ENCODE measurements around the gene PAPOLB. TPM values are rescaled to one million over a fixed set of nuclear protein-coding genes. Genes with fewer than 3 reads are reported as not detected.

PAPOLB gene
- polyA plus RNA-seq, 1 donor from 2014 or later = 0.05 TPM

DNA sequence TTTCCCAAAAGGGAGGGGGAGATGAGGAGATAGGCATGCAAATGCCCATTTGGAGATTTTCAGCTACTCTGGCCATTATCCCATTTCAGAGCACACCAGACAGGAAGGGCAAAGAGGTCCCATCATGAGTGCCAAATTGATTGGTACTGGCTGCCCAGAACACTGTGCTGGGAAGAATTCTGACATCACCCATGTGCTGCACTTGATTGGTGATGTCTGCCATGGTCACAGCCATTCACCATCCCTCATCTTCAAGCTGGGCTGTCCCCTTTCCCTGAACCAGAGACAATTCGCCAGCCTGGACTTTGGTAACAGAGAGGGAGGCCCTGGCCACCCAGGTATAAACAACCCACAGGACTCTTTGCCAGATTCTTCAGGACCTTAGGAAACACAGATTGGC is 44.9 kb upstream of the PAPOLB start:
- Histone ChIP-seq H4K20me1 (ENCODE audit: insufficient read depth) (no peaks in the 10 kb centered on the region), H3K27me3 (ENCODE audit: insufficient read depth, low read depth, low read length) (no peaks in the 10 kb centered on the region), H2AFZ (ENCODE audit: low read depth, low read length) (no peak overlapping the region), H3K9me2 (ENCODE audit: insufficient read depth, low read length) (no peaks in the 10 kb centered on the region), H3K9ac (ENCODE audit: low read length) (no peak overlapping the region), H3K27ac (ENCODE audit: low read length) (no peak overlapping the region), H3K79me2 (replicated peaks; ENCODE audit: insufficient read depth, low read length) (no peaks in the 10 kb centered on the region), H3F3A (ENCODE audit: insufficient read depth, low read length, poor library complexity, severe bottlenecking) (no peaks in the 10 kb centered on the region), H3K36me3 (ENCODE audit: insufficient read depth, low read length) (no peaks in the 10 kb centered on the region), H3K9me3 (ENCODE audit: low read length) (no peaks in the 10 kb centered on the region), H3K4me2 (ENCODE audit: low read length) (no peak overlapping the region), H3K4me3 (ENCODE audit: low read length) (no peak overlapping the region)
- no peak for TF ChIP-seq EP300 (conservative IDR thresholded peaks at IDR 0.05; ENCODE audit: poor library complexity, severe bottlenecking)
- no peak for TF ChIP-seq MXI1 (conservative IDR thresholded peaks at IDR 0.05; ENCODE audit: poor library complexity, severe bottlenecking)
- TF ChIP-seq POLR2AphosphoS5 (IDR thresholded peaks at IDR 0.05) = no peak
- TF ChIP-seq EZH2 (IDR thresholded peaks at IDR 0.05; ENCODE audit: borderline replicate concordance, insufficient read depth, low read length, poor library complexity, severe bottlenecking) = no peak
- TF ChIP-seq, protein P1, sequence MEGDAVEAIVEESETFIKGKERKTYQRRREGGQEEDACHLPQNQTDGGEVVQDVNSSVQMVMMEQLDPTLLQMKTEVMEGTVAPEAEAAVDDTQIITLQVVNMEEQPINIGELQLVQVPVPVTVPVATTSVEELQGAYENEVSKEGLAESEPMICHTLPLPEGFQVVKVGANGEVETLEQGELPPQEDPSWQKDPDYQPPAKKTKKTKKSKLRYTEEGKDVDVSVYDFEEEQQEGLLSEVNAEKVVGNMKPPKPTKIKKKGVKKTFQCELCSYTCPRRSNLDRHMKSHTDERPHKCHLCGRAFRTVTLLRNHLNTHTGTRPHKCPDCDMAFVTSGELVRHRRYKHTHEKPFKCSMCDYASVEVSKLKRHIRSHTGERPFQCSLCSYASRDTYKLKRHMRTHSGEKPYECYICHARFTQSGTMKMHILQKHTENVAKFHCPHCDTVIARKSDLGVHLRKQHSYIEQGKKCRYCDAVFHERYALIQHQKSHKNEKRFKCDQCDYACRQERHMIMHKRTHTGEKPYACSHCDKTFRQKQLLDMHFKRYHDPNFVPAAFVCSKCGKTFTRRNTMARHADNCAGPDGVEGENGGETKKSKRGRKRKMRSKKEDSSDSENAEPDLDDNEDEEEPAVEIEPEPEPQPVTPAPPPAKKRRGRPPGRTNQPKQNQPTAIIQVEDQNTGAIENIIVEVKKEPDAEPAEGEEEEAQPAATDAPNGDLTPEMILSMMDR (IDR thresholded peaks at IDR 0.05; ENCODE audit: poor library complexity, severe bottlenecking) = no peak
- no peak for TF ChIP-seq SMC3 (conservative IDR thresholded peaks at IDR 0.05; ENCODE audit: poor library complexity)

DNA sequence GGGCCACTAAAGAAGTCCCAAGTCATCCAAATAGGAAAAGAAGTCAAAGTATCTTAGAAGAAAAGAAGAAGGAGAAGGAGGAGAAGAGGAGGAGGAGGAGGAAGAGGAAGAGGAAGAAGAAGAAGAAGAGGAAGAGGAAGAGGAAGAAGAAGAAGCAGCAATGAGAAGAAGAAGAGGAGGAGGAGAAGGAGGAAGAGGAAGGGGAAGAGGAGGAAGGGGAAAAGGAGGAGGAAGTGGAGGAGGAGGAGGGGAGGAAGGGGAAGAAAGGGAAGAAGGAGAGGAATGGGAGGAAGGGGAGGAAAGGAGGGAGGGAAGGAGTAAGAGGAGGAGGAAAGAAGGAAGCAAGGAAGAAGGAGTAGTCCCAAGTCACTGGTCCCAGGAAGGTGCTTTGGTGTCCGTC is 43.3 kb upstream of the PAPOLB start:
- Histone ChIP-seq H3F3A (ENCODE audit: insufficient read depth, low read length, poor library complexity, severe bottlenecking) (no peaks in the 10 kb centered on the region), H3K27ac (ENCODE audit: low read length) (no peak overlapping the region), H2AFZ (ENCODE audit: low read depth, low read length) (no peak overlapping the region), H3K79me2 (replicated peaks; ENCODE audit: insufficient read depth, low read length) (no peaks in the 10 kb centered on the region), H3K27me3 (ENCODE audit: insufficient read depth, low read depth, low read length) (no peaks in the 10 kb centered on the region), H3K9me2 (ENCODE audit: insufficient read depth, low read length) (no peaks in the 10 kb centered on the region), H3K4me3 (ENCODE audit: low read length) (no peak overlapping the region), H3K9me3 (ENCODE audit: low read length) (no peaks in the 10 kb centered on the region), H3K9ac (ENCODE audit: low read length) (no peak overlapping the region), H3K36me3 (ENCODE audit: insufficient read depth, low read length) (no peaks in the 10 kb centered on the region), H4K20me1 (ENCODE audit: insufficient read depth) (no peaks in the 10 kb centered on the region), H3K4me2 (ENCODE audit: low read length) (no peak overlapping the region)
- TF ChIP-seq EP300 (conservative IDR thresholded peaks at IDR 0.05; ENCODE audit: poor library complexity, severe bottlenecking) (no peak), SMC3 (conservative IDR thresholded peaks at IDR 0.05; ENCODE audit: poor library complexity) (no peak), RAD21 (conservative IDR thresholded peaks at IDR 0.05) (no peak), TAF1 (IDR thresholded peaks at IDR 0.05; ENCODE audit: low read depth) (no peak), EZH2 (IDR thresholded peaks at IDR 0.05; ENCODE audit: borderline replicate concordance, insufficient read depth, low read length, poor library complexity, severe bottlenecking) (no peak), POLR2AphosphoS5 (IDR thresholded peaks at IDR 0.05) (no peak), MXI1 (conservative IDR thresholded peaks at IDR 0.05; ENCODE audit: poor library complexity, severe bottlenecking) (no peak)
- TF ChIP-seq, protein P2, sequence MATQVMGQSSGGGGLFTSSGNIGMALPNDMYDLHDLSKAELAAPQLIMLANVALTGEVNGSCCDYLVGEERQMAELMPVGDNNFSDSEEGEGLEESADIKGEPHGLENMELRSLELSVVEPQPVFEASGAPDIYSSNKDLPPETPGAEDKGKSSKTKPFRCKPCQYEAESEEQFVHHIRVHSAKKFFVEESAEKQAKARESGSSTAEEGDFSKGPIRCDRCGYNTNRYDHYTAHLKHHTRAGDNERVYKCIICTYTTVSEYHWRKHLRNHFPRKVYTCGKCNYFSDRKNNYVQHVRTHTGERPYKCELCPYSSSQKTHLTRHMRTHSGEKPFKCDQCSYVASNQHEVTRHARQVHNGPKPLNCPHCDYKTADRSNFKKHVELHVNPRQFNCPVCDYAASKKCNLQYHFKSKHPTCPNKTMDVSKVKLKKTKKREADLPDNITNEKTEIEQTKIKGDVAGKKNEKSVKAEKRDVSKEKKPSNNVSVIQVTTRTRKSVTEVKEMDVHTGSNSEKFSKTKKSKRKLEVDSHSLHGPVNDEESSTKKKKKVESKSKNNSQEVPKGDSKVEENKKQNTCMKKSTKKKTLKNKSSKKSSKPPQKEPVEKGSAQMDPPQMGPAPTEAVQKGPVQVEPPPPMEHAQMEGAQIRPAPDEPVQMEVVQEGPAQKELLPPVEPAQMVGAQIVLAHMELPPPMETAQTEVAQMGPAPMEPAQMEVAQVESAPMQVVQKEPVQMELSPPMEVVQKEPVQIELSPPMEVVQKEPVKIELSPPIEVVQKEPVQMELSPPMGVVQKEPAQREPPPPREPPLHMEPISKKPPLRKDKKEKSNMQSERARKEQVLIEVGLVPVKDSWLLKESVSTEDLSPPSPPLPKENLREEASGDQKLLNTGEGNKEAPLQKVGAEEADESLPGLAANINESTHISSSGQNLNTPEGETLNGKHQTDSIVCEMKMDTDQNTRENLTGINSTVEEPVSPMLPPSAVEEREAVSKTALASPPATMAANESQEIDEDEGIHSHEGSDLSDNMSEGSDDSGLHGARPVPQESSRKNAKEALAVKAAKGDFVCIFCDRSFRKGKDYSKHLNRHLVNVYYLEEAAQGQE (IDR thresholded peaks at IDR 0.05; ENCODE audit: borderline replicate concordance) = no peak
- TF ChIP-seq, protein P1 (IDR thresholded peaks at IDR 0.05; ENCODE audit: poor library complexity, severe bottlenecking) = no peak

Data from neural cell (in vitro differentiated cells).